GM12892 (cell line): ENCODE results near the gene SEMA5B.

ENCODE experiments used
- POLR2A ChIP-seq: IDR thresholded peaks from 2 replicates; pipeline ENCODE4 v1.6.1; 2011; ENCODE audit warnings: low read depth, low read length, control low read depth
- POLR2AphosphoS5 ChIP-seq: IDR thresholded peaks from 2 replicates; pipeline ENCODE4 v1.6.1; 2011; ENCODE audit warnings: low read depth, low read length, control low read depth

GRCh38 chr3:122916580-122916979 lies 111.0 kb downstream of the SEMA5B start:
- TF ChIP-seq POLR2AphosphoS5 = no peak
- no peak for TF ChIP-seq POLR2A
